Measurements from ENCODE around the gene VPS8.

VPS8 gene

DNA sequence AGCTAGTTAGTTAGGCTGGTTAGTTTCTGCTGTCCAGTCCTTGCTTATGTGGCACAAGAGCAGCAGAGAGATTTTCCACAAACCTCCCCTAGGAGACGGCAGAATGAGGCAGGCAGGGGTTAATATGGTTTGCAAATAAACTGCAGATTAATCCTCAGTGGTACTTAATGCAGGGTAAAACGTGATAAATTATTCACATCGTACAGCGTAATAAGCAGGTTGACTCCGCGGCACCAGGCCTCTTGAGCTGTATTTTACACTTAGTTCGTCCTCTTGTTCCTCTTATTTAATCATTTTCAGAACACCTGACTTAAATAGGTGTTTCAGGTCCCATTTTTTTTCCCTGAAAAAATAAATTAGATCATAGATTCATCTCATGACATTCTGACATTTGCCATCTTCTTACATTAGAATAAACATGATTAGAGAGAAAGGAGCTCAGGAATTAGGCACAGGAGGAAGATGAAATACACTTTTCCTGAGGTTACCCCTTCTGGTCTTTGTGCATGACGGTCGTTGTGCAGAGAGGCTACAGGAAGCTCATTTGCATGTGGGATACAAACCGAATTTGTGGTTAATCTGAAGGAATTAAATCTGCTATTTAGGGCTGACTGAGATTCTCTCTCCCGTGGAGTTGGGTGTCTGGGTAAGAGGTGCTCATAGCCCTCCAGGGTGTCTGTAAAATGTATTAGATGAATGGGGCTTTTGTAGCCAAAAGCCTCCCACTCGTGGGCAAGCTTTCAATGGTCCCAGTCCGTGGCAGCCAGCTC lies 27.1 kb upstream of the VPS8 start:
- DNase-seq (ENCODE audit: low read depth), result no peak

DNA sequence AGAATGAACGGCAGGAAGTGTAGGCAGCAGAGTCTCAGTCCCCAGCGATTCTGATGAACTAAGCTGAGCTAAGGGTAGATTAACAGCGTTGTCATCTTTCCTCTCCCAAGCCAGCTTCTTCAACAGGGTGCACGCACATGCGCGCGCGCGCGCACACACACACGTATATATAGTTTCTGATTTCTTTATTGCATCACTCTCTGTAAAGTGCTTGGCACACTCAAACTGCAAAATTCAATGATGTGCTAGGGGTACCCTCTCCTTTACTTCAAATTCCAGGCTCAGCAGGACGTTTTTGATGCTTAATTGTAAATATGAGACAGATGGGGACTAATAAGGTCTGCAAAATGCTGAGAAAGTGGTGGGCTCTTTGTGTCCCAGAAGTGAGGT lies 26.1 kb upstream of the VPS8 start:
- DNase-seq (ENCODE audit: low read depth), result no peak

DNA sequence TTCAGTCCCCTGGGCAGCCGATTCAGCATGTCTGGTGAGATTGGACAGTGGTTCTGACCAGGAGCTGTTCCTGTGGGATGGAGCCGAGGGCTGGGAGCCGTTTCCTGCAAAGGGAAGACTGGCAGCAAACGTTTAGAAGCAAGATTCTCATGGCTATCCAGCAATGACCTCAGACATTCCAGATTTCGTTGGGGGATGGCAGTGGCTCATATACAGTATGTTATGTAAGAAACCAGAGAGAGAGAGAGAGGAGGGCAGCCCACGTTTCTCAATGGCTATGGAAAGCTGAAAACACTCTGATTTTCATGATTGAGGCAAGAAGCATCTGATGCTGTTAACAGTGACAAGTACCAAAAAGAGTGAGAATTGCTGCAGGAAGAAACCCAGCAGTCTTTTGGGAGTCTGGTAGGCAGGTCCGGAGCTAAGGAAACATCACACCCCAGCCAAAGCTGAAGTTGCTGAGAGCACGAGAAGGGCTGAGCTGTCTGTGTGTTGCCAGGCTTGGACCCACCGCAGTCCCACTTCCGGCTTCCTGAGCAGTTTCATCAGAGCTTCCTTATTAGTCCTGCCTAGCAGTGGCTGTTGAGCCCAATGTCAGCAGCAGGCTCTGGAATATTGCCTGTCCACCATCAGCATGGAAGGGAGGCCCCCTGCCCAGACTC lies 25.6 kb upstream of the VPS8 start:
- DNase-seq (ENCODE audit: low read depth), result peak; percentile 85

DNA sequence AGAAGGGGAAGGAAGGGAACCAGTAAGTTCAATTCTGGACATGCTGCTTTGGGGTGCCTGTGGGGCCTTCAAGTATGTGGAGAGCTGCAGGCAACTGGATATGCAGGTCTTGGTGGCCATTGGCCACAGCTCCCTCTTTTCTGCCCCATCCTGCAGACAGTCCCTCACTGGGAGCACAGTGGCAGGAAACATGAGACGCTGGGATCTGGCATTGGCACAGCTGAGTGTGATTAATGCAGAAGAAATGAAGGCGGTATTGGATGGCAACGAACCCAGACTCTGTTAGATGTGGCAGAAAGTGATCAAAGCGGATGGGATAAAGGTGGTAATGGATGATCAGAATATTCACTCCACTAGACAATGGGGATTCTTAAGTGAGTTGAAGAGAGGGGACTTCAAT lies 23.2 kb upstream of the VPS8 start:
- no peak for DNase-seq (ENCODE audit: low read depth)

DNA sequence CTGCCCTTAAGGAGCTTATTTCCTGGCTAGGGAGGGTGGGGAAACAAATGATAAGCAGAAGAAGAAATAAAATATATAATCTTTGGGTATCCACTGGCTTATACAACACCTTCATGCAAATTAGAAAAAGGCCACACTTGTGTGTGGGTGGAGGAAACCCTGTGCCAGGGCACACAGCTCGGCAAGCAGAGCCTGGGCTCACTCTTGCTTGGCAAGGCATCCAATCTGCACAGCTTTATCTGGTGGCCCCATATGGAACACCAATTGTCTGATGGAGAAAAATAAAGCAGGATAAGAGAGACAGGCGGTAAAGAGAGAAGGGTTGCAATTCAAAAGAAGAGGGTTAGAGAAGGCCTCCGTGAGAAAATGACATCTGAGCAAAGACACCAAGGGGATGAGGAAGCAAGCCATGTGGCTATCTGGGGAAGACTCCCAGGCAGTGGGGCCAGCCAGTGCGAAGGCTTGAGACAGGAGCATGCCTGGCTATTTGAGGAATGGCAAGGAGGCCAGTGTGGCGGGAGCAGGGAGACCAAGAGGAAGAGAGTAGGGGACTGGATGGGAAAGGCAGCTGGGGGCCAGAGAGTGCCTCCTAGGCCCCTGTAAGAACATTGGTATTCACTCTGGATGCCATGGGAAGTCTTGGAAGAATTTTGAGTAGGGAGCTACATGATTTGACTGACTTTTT lies 22.5 kb upstream of the VPS8 start:
- DNase-seq (ENCODE audit: low read depth), result no peak

DNA sequence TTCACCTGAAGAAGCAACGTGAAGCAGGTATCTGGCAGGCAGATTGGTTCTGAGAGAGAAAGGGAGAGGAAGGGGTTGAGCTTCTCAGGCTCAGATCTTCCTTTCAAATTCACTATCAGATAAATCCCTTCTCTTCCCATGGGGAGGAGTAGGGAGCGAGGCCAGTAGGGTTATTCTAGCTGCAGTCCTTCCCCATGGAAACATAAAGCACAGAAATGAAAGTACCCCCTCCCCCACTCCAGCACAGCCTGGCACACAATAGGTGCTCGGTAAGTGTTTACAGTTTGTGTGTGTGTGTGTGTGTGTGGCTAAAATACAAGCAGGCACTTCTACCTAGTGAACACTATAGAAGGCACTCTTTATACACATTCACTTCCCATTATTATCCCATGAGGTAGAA lies 20.8 kb upstream of the VPS8 start:
- no peak for DNase-seq (ENCODE audit: low read depth)

DNA sequence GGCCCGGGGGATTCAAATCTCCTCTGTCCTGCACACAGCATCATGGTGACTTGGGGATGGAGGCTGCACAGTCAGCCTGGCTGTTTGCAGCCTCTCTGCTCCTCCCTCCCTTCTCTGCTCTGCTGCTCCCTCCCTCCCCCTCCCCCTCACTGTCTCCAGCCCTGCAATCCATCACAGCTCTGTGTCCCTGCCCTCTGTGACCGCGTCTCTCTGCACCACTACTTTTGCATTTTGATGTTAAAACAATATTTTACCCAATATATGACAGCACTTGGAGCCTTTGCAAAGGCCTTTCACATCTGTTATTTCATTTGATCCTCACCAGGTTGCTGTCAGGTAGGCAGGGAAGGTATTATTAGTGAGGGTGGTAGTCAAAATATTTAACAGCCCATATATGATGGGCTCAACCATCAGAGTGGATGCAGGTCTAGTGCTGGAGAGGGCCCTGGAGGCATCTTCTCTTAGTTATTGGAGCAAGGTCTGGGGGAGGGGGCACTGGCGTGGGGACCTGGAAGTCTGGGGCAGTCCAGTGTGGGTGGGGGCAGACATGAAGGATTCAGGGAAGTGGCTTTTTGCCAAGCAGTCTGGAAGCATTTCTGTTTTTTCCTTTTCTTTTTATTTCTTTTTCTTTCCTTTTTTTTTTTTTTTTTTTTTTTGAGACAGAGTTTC lies 16.3 kb upstream of the VPS8 start:
- DNase-seq (ENCODE audit: low read depth), result no peak

DNA sequence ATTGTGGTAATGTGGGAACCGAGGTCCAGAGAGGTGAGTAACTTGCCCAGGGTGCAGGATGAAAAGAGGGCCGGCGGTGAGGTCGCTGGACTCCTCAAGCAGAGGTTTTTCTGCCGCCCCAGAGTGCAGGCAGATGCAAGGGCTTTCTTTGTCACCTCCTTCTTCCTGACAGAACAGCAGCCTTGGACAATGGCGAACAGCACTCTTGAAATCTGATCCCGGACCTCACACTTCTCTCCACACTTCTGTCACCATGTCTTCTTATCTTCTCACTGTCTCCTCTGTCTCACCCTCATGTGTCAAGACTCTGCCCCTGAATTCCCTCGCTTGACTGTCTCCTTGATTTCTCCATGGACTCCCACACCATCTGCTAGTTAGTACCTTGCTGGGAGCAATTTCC lies 15.4 kb upstream of the VPS8 start:
- no peak for DNase-seq (ENCODE audit: low read depth)

DNA sequence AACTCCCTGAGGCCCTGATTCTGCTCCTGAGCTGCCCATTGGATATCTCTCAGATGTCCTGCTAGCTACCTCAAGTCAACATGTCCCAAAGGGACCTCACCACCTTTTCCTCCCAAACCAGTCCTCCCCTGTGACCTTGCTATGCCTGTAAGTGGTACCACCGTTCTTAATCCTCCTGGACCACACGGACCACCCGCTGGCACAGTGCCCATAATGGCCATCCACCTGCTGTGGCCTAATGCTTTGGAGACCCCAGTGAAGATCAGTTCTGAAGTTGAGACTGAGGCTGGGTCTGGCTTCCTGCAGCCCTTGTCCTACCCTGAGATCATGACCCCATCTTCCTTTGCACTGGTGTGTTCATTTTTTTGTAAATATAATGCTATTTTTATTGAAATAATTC lies 15.0 kb upstream of the VPS8 start:
- no peak for DNase-seq (ENCODE audit: low read depth)

DNA sequence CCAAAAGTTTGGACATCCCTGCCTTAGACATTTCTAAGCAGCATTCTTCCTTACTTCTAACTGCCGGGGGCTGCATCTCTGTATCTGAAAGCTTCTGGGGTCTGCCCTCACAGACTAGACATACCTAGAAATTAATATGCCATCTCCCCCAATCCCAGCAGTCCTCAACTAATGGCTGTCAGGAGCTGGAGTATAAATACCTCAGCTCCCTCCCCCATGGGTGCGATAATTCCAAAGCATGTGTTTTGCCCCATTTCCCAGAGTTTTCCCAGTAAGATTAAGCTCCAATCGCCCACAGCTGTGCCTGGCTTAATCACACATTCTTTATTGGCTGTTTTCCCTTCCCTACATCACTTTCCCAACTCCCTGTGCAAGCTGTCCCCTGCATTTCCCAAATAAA lies 13.8 kb upstream of the VPS8 start:
- no peak for DNase-seq (ENCODE audit: low read depth)

DNA sequence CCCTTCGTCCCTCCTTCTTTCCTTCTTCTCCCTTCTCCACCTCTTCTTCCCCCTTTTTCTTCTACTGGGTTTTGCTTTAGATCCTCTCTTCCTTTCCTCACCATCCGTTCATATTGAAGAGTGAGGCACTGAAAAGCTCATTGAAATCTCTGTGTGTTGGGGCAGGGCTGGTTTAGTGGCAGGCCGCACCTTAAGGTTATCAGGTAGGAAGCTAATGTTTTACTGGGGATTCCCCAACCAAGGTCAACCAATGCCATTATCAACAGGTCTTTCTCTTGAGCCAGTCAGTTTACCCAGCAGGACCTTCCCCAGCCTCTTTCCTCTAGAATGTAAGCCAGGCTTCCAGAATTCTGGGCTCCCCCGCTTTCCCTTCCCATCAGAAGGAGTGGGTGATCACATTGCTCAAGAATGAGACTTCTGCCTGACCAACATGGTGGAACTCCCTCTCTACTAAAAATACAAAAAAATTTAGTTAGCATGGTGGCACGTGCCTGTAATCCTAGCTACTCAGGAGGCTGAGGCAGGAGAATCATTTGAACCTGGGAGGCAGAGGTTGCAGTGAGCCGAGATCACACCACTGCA lies 11.5 kb upstream of the VPS8 start:
- no peak for DNase-seq (ENCODE audit: low read depth)

DNA sequence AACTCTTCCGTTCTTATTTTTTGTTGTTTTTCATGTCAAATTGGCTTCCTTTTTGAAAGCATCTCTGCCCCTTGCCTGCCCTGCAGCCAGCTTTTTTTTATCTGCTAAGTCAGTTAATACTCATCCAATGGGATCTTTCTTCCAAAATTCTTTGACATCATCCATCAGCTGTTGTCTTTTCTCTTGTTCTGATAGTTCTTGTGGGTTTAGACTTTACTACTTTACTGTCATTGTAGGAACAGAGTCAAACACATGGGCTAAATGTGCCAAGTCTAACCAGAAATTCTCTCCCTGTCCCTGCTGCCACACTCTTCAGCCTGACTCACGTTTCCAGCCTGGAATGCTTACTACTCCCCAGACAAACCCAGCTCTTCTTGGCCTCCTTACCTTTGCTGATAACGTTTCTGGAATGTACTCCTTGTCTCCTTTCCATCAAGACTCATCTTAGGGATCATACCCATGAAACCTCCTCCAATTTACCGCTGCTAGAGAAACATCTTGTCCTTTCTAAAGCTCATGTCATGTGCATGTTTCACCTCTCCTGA lies 10.7 kb upstream of the VPS8 start:
- DNase-seq (ENCODE audit: low read depth), result no peak

DNA sequence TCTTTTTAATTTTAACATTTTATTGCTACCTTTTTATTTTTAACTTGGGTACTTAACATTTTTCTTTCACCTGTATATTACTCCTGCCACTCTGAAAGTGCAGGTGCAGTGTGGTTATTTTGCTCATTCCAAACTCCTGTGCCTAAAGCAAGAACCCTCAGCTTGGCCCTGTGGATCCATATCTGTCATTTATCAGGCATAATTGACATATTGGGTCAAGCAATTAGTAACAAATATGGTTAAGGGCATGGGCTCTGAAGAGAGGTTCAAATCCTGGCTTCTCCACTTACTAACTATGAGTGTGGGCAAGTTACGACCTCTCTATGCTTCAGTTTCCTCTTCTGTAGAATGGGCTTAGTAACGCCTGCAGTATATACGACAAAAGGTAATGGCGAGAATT lies 9.8 kb upstream of the VPS8 start:
- no peak for DNase-seq (ENCODE audit: low read depth)

DNA sequence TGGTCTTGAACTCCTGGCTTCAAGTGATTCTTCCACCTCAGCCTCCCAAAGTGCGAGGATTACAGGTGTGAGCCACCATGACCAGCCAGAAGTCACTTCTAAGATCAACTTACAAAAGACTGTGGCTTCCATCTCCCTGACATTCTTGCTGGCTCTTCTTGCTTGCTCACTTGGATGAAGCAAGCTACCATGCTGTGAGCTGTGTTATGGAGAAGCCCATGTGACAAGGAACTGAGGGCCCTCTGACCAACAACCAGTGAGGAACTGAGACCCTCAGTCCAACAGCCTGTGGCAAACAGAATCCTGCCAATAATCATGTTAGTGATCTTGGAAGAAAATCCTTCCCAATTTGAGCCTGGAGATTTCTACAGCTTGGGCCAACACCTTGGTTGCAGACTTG lies 7.2 kb upstream of the VPS8 start:
- no peak for DNase-seq (ENCODE audit: low read depth)

DNA sequence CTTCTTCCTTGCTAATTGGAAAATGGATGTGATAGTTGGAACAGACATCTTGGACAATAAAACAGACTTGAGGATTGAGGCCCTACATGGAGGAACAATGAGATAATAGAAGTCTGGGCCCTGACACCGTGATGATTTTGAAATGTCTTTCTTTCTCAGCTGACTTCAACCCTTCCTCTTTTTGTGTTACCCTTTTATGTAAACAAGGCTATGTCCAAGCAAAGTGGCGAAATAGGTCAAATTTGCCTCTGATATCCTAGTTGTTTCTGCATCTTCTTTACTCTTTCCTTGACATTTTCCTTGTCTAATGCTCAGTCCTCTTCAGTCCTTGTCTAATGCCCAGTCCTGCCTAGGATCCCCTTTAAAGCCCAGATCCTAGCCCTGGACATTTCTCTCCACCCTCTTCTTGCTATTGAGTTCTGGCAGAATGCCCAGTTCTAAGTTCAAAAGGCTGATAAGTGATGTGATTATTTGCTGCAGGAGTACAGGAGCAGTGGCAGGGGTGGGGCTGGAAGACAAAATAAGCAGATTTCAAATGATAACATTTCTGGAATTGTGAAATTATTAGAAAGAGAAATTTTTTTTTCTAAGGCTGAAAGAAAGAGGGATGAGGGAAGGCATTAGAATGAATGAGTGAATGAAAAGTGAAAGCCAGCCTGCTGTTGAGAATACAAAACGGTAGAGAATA lies 6.5 kb upstream of the VPS8 start:
- DNase-seq (ENCODE audit: low read depth), result no peak

DNA sequence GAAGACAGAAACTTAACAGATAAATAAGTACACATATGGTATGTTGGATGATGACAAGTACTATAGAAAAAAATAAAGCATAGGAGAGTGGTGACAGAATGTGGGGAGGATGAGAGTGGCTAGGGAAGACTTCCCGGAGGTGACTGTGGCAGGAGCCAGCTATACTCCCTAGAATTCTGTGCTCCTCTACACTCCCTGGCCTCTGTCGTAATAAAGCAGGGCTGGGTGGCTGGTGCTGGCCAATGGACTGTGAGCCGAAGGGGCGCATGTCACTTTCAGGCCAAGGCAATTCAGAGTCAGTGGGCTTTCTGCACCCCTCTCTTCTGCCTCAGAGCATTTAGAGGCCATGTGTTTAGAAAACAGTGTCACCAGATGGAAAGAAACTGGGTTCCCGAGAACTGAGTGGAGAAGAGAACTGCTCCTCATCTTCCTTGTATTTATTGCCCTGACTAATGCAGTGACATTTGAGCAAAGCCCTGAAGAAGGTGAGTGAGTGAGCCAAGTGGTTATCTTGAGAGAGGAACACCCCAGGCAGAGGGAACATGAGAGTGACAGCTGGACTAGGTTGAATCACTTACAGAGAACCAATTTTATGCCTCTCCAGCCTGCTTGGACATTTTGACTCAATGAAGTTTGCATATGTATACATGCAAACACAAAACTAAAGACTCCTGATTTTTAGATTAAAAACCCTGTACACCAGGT lies 5.2 kb upstream of the VPS8 start:
- DNase-seq (ENCODE audit: low read depth), result no peak

DNA sequence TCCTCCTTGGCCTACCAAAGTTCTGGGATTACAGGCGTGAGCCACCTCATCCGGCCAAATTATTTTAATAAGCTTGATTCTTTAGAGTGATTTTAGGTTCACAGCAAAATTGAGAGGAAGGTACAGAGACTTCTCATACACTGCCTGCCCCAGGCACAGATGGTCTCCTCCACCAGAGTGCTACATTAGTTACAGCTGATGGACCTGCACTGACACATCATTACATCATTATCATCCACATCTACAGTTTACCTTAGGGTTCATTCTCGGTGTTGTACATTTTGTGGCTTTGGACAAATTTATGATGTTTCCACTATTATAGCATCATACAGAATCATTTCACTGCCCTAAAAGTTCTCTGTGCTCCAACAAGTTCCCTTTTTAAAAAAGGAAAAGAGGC lies 4.4 kb upstream of the VPS8 start:
- no peak for DNase-seq (ENCODE audit: low read depth)

DNA sequence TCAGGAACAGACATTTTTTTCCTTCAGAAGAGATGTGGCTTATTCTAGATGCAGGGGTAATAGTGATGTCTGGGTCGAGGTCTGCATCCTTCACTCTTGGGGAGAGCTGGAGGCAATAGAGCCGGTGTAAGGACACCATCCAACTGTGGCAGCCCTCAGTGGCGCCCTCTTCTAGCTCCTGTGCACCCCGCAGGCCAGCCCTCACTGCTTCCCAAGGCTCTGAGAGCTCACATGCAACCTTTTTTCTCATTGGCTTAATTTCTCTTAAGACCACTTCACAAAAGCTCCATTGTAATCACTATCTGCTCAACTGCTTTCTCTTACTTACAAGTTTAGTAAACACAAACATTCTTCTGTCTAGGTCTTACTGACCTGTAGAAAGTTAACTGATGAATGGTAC lies 3.9 kb upstream of the VPS8 start:
- DNase-seq (ENCODE audit: low read depth), result no peak

DNA sequence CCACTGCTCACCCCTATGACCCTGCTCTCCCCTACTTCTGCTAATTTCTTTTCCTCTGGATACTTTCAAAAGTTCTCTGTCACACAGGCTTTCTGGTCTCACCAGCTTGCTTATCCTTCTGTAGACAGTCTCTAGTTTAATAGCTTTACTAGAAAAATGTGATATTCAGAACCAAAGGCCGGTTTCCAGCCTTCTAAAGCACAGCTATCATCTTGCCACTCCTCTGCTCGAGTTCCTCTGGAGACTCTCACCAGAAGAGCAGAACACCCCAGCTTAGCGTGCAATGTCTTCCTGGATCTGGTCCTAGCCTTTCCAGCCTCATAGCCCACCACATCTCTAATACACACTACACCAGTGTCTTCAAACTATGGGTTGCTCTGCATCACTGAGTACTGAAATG lies 1.8 kb upstream of the VPS8 start:
- no peak for DNase-seq (ENCODE audit: low read depth)

DNA sequence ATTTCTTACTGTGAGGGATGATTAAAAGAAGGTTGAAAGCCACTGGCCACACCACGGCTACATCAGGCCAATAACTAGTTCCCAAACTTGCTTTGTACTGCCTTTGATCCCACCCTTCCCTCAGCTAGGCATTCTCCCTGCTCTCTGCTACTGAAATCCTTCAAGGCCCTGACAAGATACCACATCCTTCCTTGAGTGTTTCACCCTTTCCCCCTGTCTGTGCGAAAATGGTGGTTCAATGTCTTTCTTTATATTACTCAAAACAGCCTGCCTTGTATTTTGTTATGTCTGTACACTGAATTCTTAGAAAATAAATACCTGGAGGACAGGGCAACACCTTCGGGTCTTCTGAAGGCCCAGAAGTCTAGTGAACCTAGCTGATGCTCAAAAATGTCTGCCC lies 932 bp upstream of the VPS8 start:
- no peak for DNase-seq (ENCODE audit: low read depth)

DNA sequence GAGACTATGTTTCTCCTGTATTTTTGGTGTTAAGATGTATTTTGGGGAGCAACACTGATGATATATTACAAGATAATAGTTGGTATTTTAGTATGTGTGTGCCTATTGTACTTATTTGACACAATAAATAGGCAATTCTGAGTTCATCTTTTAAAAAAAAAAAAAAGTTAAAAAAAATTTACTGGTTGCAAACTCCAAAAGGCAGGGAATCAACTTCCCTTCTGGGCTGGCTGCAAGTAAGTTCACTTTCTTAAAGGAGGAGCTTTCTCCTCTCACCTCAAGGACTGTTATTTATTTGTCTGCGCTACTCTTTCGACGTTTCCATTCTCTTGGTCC lies 335 bp upstream of the VPS8 start:
- DNase-seq (ENCODE audit: low read depth), result no peak
